GM12891 (cell line): ENCODE measurements around the gene GPR153.

Experiments
- PAX5 ChIP-seq: IDR thresholded peaks from 2 replicates; pipeline ENCODE4 v1.6.1; 2011; ENCODE audit warnings: low read length, moderate library complexity, mild to moderate bottlenecking; ENCODE audit not compliant: insufficient read depth, severe bottlenecking
- POLR2A ChIP-seq: IDR thresholded peaks from 2 replicates; pipeline ENCODE4 v1.6.1; 2011; ENCODE audit warnings: low read depth, low read length, control low read depth
- POLR2AphosphoS5 ChIP-seq: IDR thresholded peaks from 2 replicates; pipeline ENCODE4 v1.6.1; 2011; ENCODE audit warnings: low read depth, low read length, control low read depth
- POU2F2 ChIP-seq: IDR thresholded peaks from 2 replicates; pipeline ENCODE4 v1.6.1; 2011; ENCODE audit warnings: low read depth, mild to moderate bottlenecking, control low read depth, low read length, moderate library complexity
- TAF1 ChIP-seq: IDR thresholded peaks from 2 replicates; pipeline ENCODE4 v1.6.1; 2011; ENCODE audit warnings: low read depth, low read length, control low read depth

GRCh38 chr1:6273380-6273891 lies 12.5 kb upstream of the GPR153 start:
- TF ChIP-seq POLR2AphosphoS5 (no peak), TAF1 (no peak), POLR2A (no peak), PAX5 (no peak), POU2F2 (no peak)
